PC-9 (cell line): ENCODE measurements around the gene TRIM56. TPM values are rescaled to one million over a fixed set of nuclear protein-coding genes. Genes with fewer than 3 reads are reported as not detected.
"Not testable (repeated sequence)": the region's sequence is repeated elsewhere in the genome, so short reads cannot be mapped to it uniquely, and the experiment has no call there.

Source experiments
- BruUV-seq: library from RNA; stranded (reverse); fragments of 400-500 nt; replicated peaks from 2 replicates; lab custom pipeline; 2021; lab: Mats Ljungman, UMichigan
- CTCF ChIA-PET: fragments of 300-600 bp; sonication (Branson Sonifier 250); formaldehyde crosslinking; loops from one replicate; lab custom pipeline; 2022; ENCODE audit warnings: antibody characterized with exemption; lab: Charles Lee
- POLR2A ChIA-PET: fragments of 300-600 bp; sonication (Branson Sonifier 250); formaldehyde crosslinking; loops from one replicate; lab custom pipeline; 2022; ENCODE audit warnings: antibody characterized with exemption; ENCODE audit not compliant: unreplicated experiment; lab: Charles Lee
- DNase-seq, 2 experiments: peaks; one replicate each; pipeline versions ENCODE4 v3.0.0 to v3.0.0-alpha.2; 2015 to 2022; ENCODE audit warnings: mixed read lengths in 1 of 2
- H2AFZ ChIP-seq: fragments of 200-600 bp; sonication (generic); 2 replicates; pipeline ENCODE4 v1.8.1; 2017; ENCODE audit warnings: antibody characterized with exemption
- H3F3A ChIP-seq: fragments of 200-600 bp; sonication (generic); 2 replicates; pipeline ENCODE4 v1.8.1; 2017; ENCODE audit warnings: antibody characterized with exemption, mild to moderate bottlenecking, low read depth; ENCODE audit not compliant: insufficient read depth
- H3K27ac ChIP-seq: fragments of 200-600 bp; sonication (generic); 2 replicates; pipeline ENCODE4 v1.6.1; 2016; ENCODE audit warnings: mixed run types
- H3K27me3 ChIP-seq: fragments of 200-600 bp; sonication (generic); 2 replicates; pipeline ENCODE4 v1.6.1; 2016; ENCODE audit warnings: low read depth, mixed run types; ENCODE audit not compliant: insufficient read depth
- H3K36me3 ChIP-seq: fragments of 200-600 bp; sonication (generic); 2 replicates; pipeline ENCODE4 v1.6.1; 2016; ENCODE audit warnings: low read depth, mixed run types
- H3K4me1 ChIP-seq: fragments of 200-600 bp; sonication (generic); replicated peaks from 2 replicates; pipeline ENCODE4 v1.6.1; 2016; ENCODE audit warnings: mixed run types; ENCODE audit not compliant: insufficient read depth
- H3K4me2 ChIP-seq: fragments of 200-600 bp; sonication (generic); 2 replicates; pipeline ENCODE4 v1.6.1; 2017; ENCODE audit warnings: mixed run types
- H3K4me3 ChIP-seq: fragments of 200-600 bp; sonication (generic); 2 replicates; pipeline ENCODE4 v1.6.1; 2016; ENCODE audit warnings: mixed run types
- H3K79me2 ChIP-seq: fragments of 200-600 bp; sonication (generic); 2 replicates; pipeline ENCODE4 v1.6.1; 2017; ENCODE audit warnings: low read depth, mixed run types
- H3K9me2 ChIP-seq: fragments of 200-600 bp; sonication (generic); 2 replicates; pipeline ENCODE4 v1.8.1; 2017; ENCODE audit warnings: mild to moderate bottlenecking; ENCODE audit not compliant: insufficient read depth
- H3K9me3 ChIP-seq: fragments of 200-600 bp; sonication (generic); 2 replicates; pipeline ENCODE4 v1.8.1; 2016; ENCODE audit warnings: low read depth; ENCODE audit not compliant: insufficient read depth
- H4K20me1 ChIP-seq: fragments of 200-600 bp; sonication (generic); 2 replicates; pipeline ENCODE4 v1.8.1; 2017; ENCODE audit not compliant: insufficient read depth
- EZH2 ChIP-seq: fragments of 200-600 bp; sonication (generic); IDR thresholded peaks from 2 replicates; pipeline ENCODE4 v1.8.0; 2017; ENCODE audit warnings: antibody characterized with exemption, low read depth
- intact Hi-C: fragments of 100-400 bp; cut with micrococcal nuclease; formaldehyde crosslinking; loops from one replicate; pipeline ENCODE4 v1.10.0; 2022; ENCODE audit not compliant: unreplicated experiment
- total RNA-seq: library from RNA; stranded (reverse); gene quantifications from 2 replicates; pipeline ENCODE4 v1.2.3, GENCODE V29; 2021
- TF ChIP-seq, protein P1 (sequence below): fragments of 200-600 bp; sonication (generic); conservative IDR thresholded peaks from 2 replicates; pipeline ENCODE4 v1.6.1; 2017; ENCODE audit warnings: mixed run types, antibody characterized with exemption, mild to moderate bottlenecking, moderate library complexity

TRIM56 gene
- total RNA-seq, 1 experiment from 2014 or later: 72.3 TPM

DNA sequence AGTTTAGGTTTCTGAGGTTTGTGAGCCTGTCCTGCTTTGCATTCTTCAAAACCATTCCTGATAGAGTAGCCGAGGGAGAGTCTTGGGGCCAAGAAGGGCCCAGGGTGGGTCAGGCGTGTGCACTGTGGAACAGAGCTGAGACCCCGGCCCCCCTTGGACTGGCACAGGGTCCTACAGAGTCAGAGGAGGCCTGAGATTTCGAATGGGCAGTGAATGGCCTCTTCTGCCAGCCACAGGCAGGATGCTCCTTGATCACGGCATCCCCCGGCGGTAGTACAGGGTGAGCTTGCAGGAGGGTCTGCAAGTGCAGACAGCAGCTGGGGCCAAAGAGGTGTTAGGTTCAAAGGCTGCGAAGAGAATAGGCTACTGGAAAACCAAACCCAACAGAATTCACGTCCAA, 4.6 kb downstream of the TRIM56 start:
- Histone ChIP-seq H3K9me2 (no peaks in the 10 kb centered on the region), H3K36me3 (peaks cover 3% of the 10 kb centered on the region; the same call in 1 of the 2 replicates), H3K4me3 (no peak overlapping the region), H3F3A (peaks cover 23% of the 10 kb centered on the region; the same call in 1 of the 2 replicates), H3K27me3 (no peaks in the 10 kb centered on the region), H3K4me2 (no peak overlapping the region), H3K9me3 (no peaks in the 10 kb centered on the region), H4K20me1 (no peaks in the 10 kb centered on the region; the same call in 1 of the 2 replicates), H3K4me1 (peaks cover 14% of the 10 kb centered on the region), H3K27ac (no peak overlapping the region), H2AFZ (no peak overlapping the region), H3K79me2 (peaks cover 46% of the 10 kb centered on the region)
- BruUV-seq: no TSS peak
- DNase-seq: no peak
- CTCF ChIA-PET: no interaction called here
- POLR2A ChIA-PET: no interaction called here
- intact Hi-C loops: loop anchor here (10.0 kb wide), 1 partner anchor 505 kb away; the partner anchor contains the start of genes FBXO24 and LRCH4
- TF ChIP-seq, protein P1, sequence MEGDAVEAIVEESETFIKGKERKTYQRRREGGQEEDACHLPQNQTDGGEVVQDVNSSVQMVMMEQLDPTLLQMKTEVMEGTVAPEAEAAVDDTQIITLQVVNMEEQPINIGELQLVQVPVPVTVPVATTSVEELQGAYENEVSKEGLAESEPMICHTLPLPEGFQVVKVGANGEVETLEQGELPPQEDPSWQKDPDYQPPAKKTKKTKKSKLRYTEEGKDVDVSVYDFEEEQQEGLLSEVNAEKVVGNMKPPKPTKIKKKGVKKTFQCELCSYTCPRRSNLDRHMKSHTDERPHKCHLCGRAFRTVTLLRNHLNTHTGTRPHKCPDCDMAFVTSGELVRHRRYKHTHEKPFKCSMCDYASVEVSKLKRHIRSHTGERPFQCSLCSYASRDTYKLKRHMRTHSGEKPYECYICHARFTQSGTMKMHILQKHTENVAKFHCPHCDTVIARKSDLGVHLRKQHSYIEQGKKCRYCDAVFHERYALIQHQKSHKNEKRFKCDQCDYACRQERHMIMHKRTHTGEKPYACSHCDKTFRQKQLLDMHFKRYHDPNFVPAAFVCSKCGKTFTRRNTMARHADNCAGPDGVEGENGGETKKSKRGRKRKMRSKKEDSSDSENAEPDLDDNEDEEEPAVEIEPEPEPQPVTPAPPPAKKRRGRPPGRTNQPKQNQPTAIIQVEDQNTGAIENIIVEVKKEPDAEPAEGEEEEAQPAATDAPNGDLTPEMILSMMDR: no peak
- TF ChIP-seq EZH2: no peak

DNA sequence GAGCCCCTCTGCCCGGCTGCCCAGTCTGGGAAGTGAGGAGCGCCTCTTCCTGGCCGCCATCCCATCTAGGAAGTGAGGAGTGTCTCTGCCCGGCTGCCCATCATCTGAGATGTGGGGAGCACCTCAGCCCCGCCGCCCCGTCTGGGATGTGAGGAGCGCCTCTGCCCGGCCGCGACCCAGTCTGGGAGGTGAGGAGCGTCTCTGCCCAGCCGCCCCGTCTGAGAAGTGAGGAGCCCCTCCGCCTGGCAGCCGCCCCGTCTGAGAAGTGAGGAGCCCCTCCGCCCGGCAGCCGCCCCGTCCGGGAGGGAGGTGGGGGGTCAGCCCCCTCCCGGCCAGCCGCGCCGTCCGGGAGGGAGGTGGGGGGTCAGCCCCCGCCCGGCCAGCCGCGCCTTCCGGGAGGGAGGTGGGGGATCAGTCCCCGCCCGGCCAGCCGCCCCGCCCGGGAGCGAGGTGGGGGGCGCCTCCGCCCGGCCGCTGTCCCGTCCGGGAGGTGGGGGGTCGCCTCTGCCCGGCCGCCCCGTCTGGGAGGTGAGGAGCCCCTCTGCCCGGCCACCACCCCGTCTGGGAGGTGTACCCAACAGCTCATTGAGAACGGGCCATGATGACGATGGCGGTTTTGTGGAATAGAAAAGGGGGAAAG, 7.1 kb downstream of the TRIM56 start:
- BruUV-seq: not testable (repeated sequence)

DNA sequence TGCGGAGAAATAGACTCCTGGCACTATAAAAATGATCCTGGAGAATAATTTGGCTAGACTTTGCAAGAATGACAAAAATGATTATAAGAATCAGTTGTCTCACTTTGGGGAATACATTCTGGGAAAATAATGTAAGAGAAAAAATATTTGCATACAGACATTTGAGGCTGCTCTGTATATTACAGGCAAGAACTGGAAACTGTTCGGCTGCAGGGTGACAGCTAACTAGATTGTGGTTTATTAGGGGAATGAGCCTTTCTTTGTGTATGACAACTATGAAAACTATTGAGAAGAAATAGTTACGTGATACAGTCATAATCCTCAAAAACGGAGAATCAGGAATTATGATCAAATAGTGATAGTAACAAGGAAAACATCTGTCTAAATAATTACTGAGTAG, 8.6 kb downstream of the TRIM56 start:
- no peak for DNase-seq
- no peak for TF ChIP-seq EZH2
- TF ChIP-seq, protein P1: no peak

More for the DNA sequence above, 7.1 kb downstream of the TRIM56 start:
- H3K27ac ChIP-seq, DNase-seq, H4K20me1 ChIP-seq, H3K36me3 ChIP-seq, H3K9me3 ChIP-seq, H2AFZ ChIP-seq, H3K4me2 ChIP-seq, intact Hi-C loops, CTCF ChIA-PET, H3K4me3 ChIP-seq, H3K4me1 ChIP-seq, H3K27me3 ChIP-seq, POLR2A ChIA-PET, H3K9me2 ChIP-seq: not testable (repeated sequence)
- Histone ChIP-seq H3K79me2 (peaks cover 28% of the 10 kb centered on the region), H3F3A (peaks cover 17% of the 10 kb centered on the region; the same call in 1 of the 2 replicates)

More for the DNA sequence above, 8.6 kb downstream of the TRIM56 start:
- H3K79me2 ChIP-seq: peaks cover 13% of the 10 kb centered on the region
- no peak overlapping the region for H3K4me2 ChIP-seq
- POLR2A ChIA-PET: interaction anchor here (0.6 kb wide), 1 partner anchor 8 kb away, joined by 5 read pairs; no protein-coding TSS in a partner anchor
- intact Hi-C loops: no loop called here
- CTCF ChIA-PET: interaction anchor here (1.7 kb wide), 1 partner anchor 50 kb away, joined by 4 read pairs; no protein-coding TSS in a partner anchor
- H3K9me2 ChIP-seq: no peaks in the 10 kb centered on the region
- peaks cover under 1% of the 10 kb centered on the region for H3K4me1 ChIP-seq
- H3K4me3 ChIP-seq: no peak overlapping the region
- no peak overlapping the region for H3K27ac ChIP-seq
- no peak overlapping the region for H2AFZ ChIP-seq
- H3F3A ChIP-seq: peaks cover 17% of the 10 kb centered on the region; the same call in 1 of the 2 replicates
- H3K9me3 ChIP-seq: no peaks in the 10 kb centered on the region
- BruUV-seq: no TSS peak
- H3K36me3 ChIP-seq: peaks cover 3% of the 10 kb centered on the region; the same call in 1 of the 2 replicates
- no peaks in the 10 kb centered on the region; the same call in 1 of the 2 replicates for H4K20me1 ChIP-seq
- H3K27me3 ChIP-seq: no peaks in the 10 kb centered on the region
